B cell (primary cell): ENCODE results near the gene PDZD2. TPM values are rescaled to one million over a fixed set of nuclear protein-coding genes. Genes with fewer than 3 reads are reported as not detected.

ENCODE experiments used
- ATAC-seq: fragments of 200-7000 bp; cut with Tn5 transposase; one replicate; pipeline ENCODE4 v1.10.0; 2021; ENCODE audit warnings: low read depth, mild to moderate bottlenecking, moderate number of reproducible peaks, moderate library complexity
- CTCF ChIA-PET: fragments of 350-600 bp; sonication (Branson Sonifier 250); formaldehyde crosslinking; loops from one replicate; lab custom pipeline; 2021; ENCODE audit warnings: antibody characterized with exemption, inconsistent platforms; lab: Charles Lee
- POLR2A ChIA-PET: fragments of 350-600 bp; sonication (Branson Sonifier 250); formaldehyde crosslinking; loops from one replicate; lab custom pipeline; 2021; ENCODE audit warnings: antibody characterized with exemption; lab: Charles Lee
- DNase-seq: peaks from one replicate; pipeline ENCODE4 v3.0.0; 2013
- H2AFZ ChIP-seq: 2 replicates; pipeline ENCODE4 v1.6.1; 2012; ENCODE audit warnings: mild to moderate bottlenecking, low read depth, low read length; ENCODE audit not compliant: insufficient read depth, poor library complexity, severe bottlenecking
- H3K27ac ChIP-seq, 2 donors: 1 replicate in 1 of 2; 2 replicates in 1 of 2; pipeline ENCODE4 v1.5.1; 2012 to 2013; ENCODE audit warnings: low read length in 2 of 2, mild to moderate bottlenecking in 2 of 2, moderate library complexity in 1 of 2
- H3K27me3 ChIP-seq, 4 experiments: fragments of 200-600 bp in 1 of 4; sonication (generic) in 1 of 4; replicated peaks in 1 of 4; 1 replicate in 2 of 4; 2 replicates in 2 of 4; pipeline versions ENCODE4 v1.6.1 to v1.7.0; 2013 to 2016; ENCODE audit warnings: low read length in 3 of 4, mild to moderate bottlenecking in 2 of 4, mixed read lengths in 1 of 4, moderate library complexity in 1 of 4; ENCODE audit not compliant: insufficient read depth in 4 of 4, control insufficient read depth in 3 of 4; ENCODE audit errors: control extremely low read depth in 1 of 4
- H3K36me3 ChIP-seq, 2 experiments: replicated peaks in 1 of 2; 1 replicate in 1 of 2; 2 replicates in 1 of 2; pipeline versions ENCODE4 v1.6.1 to v1.7.1; 2013; ENCODE audit warnings: low read length in 1 of 2; ENCODE audit not compliant: insufficient read depth in 2 of 2, control insufficient read depth in 1 of 2; ENCODE audit errors: control extremely low read depth in 1 of 2, extremely low read depth in 1 of 2
- H3K4me1 ChIP-seq, 2 donors: fragments of 200-600 bp in 1 of 2; sonication (generic) in 1 of 2; 1 replicate in 1 of 2; 2 replicates in 1 of 2; pipeline versions ENCODE4 v1.5.1 to v1.6.1; 2013 to 2017; ENCODE audit warnings: low read length in 2 of 2; ENCODE audit not compliant: control insufficient read depth in 2 of 2, insufficient read depth in 2 of 2
- H3K4me2 ChIP-seq: replicated peaks from 2 replicates; pipeline ENCODE3; 2012; ENCODE audit warnings: mild to moderate bottlenecking, low read depth, low read length; ENCODE audit not compliant: poor library complexity, severe bottlenecking
- H3K4me3 ChIP-seq, 5 experiments: fragments of 200-600 bp in 1 of 5; sonication (generic) in 1 of 5; 1 replicate in 3 of 5; 2 replicates in 2 of 5; pipeline versions ENCODE4 v1.5.1 to v1.7.0; 2011 to 2016; ENCODE audit warnings: low read length in 4 of 5, mild to moderate bottlenecking in 4 of 5, low read depth in 2 of 5, control low read depth in 1 of 5, moderate library complexity in 1 of 5; ENCODE audit not compliant: insufficient read depth in 1 of 5; ENCODE audit errors: control extremely low read depth in 1 of 5, extremely low read depth in 1 of 5
- H3K79me2 ChIP-seq: fragments of 200-600 bp; sonication (generic); one replicate; pipeline ENCODE4 v1.6.0; 2016; ENCODE audit warnings: low read length; ENCODE audit not compliant: control insufficient read depth, insufficient read depth
- H3K9ac ChIP-seq: fragments of 200-600 bp; sonication (generic); 2 replicates; pipeline ENCODE4 v1.6.1; 2017; ENCODE audit warnings: mild to moderate bottlenecking, low read length, moderate library complexity
- H3K9me3 ChIP-seq, 3 donors: one replicate each; pipeline versions ENCODE4 v1.6.1 to v1.7.1; 2013; ENCODE audit warnings: low read length in 2 of 3; ENCODE audit not compliant: control insufficient read depth in 2 of 3, insufficient read depth in 1 of 3; ENCODE audit errors: control extremely low read depth in 1 of 3
- H4K20me1 ChIP-seq: 2 replicates; pipeline ENCODE4 v1.6.0; 2012; ENCODE audit warnings: mild to moderate bottlenecking, low read length; ENCODE audit not compliant: insufficient read depth, control insufficient read depth, poor library complexity, severe bottlenecking
- H3K27ac Mint-ChIP-seq: one replicate; pipeline ENCODE4 v1.8.0; 2021; ENCODE audit warnings: mixed read lengths
- H3K27me3 Mint-ChIP-seq: one replicate; pipeline ENCODE4 v1.8.0; 2021; ENCODE audit warnings: mixed read lengths
- H3K4me1 Mint-ChIP-seq: one replicate; pipeline ENCODE4 v1.8.0; 2021; ENCODE audit warnings: mixed read lengths
- H3K4me3 Mint-ChIP-seq: one replicate; pipeline ENCODE4 v1.8.0; 2021; ENCODE audit warnings: mixed read lengths
- H3K9me3 Mint-ChIP-seq: one replicate; pipeline ENCODE4 v1.8.0; 2022; ENCODE audit warnings: mixed read lengths; ENCODE audit not compliant: insufficient read depth
- CTCF ChIP-seq: fragments of 200-600 bp; IDR thresholded peaks from one replicate; pipeline ENCODE4 v1.8.0; 2022; ENCODE audit warnings: antibody characterized with exemption, mild to moderate bottlenecking
- EZH2 ChIP-seq: IDR thresholded peaks from 2 replicates; pipeline ENCODE4 v1.6.1; 2012; ENCODE audit warnings: borderline replicate concordance, low read depth, mild to moderate bottlenecking, moderate library complexity, low read length; ENCODE audit not compliant: insufficient read depth, poor library complexity, severe bottlenecking
- WGBS: methylation state at CpG from one replicate; pipeline ENCODE4 v1.1.5; 2013; ENCODE audit warnings: missing lambda C conversion rate; ENCODE audit not compliant: insufficient coverage; 5-methylcytosine and 5-hydroxymethylcytosine counted together
- intact Hi-C: fragments of 100-400 bp; cut with micrococcal nuclease; formaldehyde crosslinking; loops from one replicate; pipeline ENCODE4 v1.10.0; 2022
- polyA plus RNA-seq: library from polyadenylated mRNA; depleted of rRNA; stranded (reverse); fragments of >200 nt; gene quantifications from 2 replicates; pipeline ENCODE4 v1.2.3, GENCODE V29; 2012
- total RNA-seq, 2 donors: library from RNA; stranded (reverse); fragments of 120-200 nt in 1 of 2; gene quantifications; 1 replicate in 1 of 2; 2 replicates in 1 of 2; pipeline versions ENCODE4 v1.2.3 to v1.2.4, GENCODE V29; 2013 to 2022

Gene PDZD2
- total and polyA plus RNA-seq, 2 donors (not counting 1 experiment from before 2014, with no cell fraction given), result not detected

- 100% methylated on average over 1 of the region's 3 CpGs for WGBS
- no peak overlapping the region for H3K4me2 ChIP-seq
- no peaks in the 10 kb centered on the region for H3K9me3 Mint-ChIP-seq
- no peak overlapping the region for H2AFZ ChIP-seq
- intact Hi-C loops, result no loop called here
- peaks cover 77% of the 10 kb centered on the region for H4K20me1 ChIP-seq
- H3K27ac Mint-ChIP-seq, result no peak overlapping the region
- peaks cover 0 to 4% of the 10 kb centered on the region in 2 donors for H3K4me1 ChIP-seq
- TF ChIP-seq CTCF (no peak), EZH2 (no peak)
- no peak overlapping the region for H3K27ac ChIP-seq
- no peak overlapping the region for H3K9ac ChIP-seq
- no peaks in the 10 kb centered on the region for H3K27me3 Mint-ChIP-seq
- no peak overlapping the region for H3K4me3 ChIP-seq
- no peaks in the 10 kb centered on the region for H3K27me3 ChIP-seq
- ChIA-PET CTCF (no interaction called here), POLR2A (no interaction called here)
- no peak overlapping the region for H3K4me3 Mint-ChIP-seq
- H3K4me1 Mint-ChIP-seq, result peaks cover 34% of the 10 kb centered on the region
- no peak for ATAC-seq
- H3K36me3 ChIP-seq, result peaks cover 4% of the 10 kb centered on the region in 2 experiments
- no peak for DNase-seq
- H3K9me3 ChIP-seq, result no peaks in the 10 kb centered on the region
- peaks cover 100% of the 10 kb centered on the region for H3K79me2 ChIP-seq
Observed at GRCh38 chr5:32153723-32154122, 514.8 kb downstream of the PDZD2 start.

- ATAC-seq (no peak), DNase-seq (no peak)
Observed at GRCh38 chr5:32155211-32155610, 516.3 kb downstream of the PDZD2 start.

More at GRCh38 chr5:32155211-32155610, 516.3 kb downstream of the PDZD2 start:
- Mint-ChIP-seq H3K27ac (no peak overlapping the region), H3K27me3 (no peaks in the 10 kb centered on the region), H3K9me3 (no peaks in the 10 kb centered on the region), H3K4me3 (no peak overlapping the region), H3K4me1 (peaks cover 29% of the 10 kb centered on the region)
- H3K36me3 ChIP-seq, result peaks cover 4% of the 10 kb centered on the region in 2 experiments
- peaks cover 74% of the 10 kb centered on the region for H4K20me1 ChIP-seq
- H3K4me1 ChIP-seq, result peaks cover 4% of the 10 kb centered on the region in 2 donors
- intact Hi-C loops, result no loop called here
- H3K27me3 ChIP-seq, result no peaks in the 10 kb centered on the region
- H3K9ac ChIP-seq, result no peak overlapping the region
- H3K4me3 ChIP-seq, result no peak overlapping the region
- H3K9me3 ChIP-seq, result no peaks in the 10 kb centered on the region
- ChIA-PET CTCF (interaction anchor here (0.5 kb wide), 1 partner anchor 76 kb away, joined by 3 read pairs; no protein-coding TSS in a partner anchor), POLR2A (no interaction called here)
- TF ChIP-seq CTCF (no peak), EZH2 (no peak)
- 100% methylated on average over 2 of the region's 2 CpGs for WGBS
- H3K27ac ChIP-seq, result no peak overlapping the region
- H3K79me2 ChIP-seq, result peaks cover 100% of the 10 kb centered on the region
- H2AFZ ChIP-seq, result no peak overlapping the region
- H3K4me2 ChIP-seq, result no peak overlapping the region
